HepG2 (cell line): ENCODE measurements around the gene SCAANT1. TPM values are rescaled to one million over a fixed set of nuclear protein-coding genes. Genes with fewer than 3 reads are reported as not detected.

Source experiments
- ERF ChIP-seq: IDR thresholded peaks from 2 replicates; pipeline ENCODE4 v1.6.1; 2018; ENCODE audit warnings: missing biosample characterization, missing genetic modification reagents
- EZH2 ChIP-seq: conservative IDR thresholded peaks from 2 replicates; pipeline ENCODE4 v1.6.1; 2012; ENCODE audit warnings: mild to moderate bottlenecking, low read depth, low read length, moderate library complexity
- IKZF1 ChIP-seq: fragments of 450-650 bp; IDR thresholded peaks from 2 replicates; pipeline ENCODE4 v1.7.1; 2016
- JUN ChIP-seq: sonication (generic); formaldehyde crosslinking; IDR thresholded peaks from 2 replicates; pipeline ENCODE4 v1.4.0; 2020; ENCODE audit warnings: mild to moderate bottlenecking, missing genetic modification reagents
- MIER3 ChIP-seq: IDR thresholded peaks from 2 replicates; pipeline ENCODE4 v1.6.1; 2016; ENCODE audit warnings: missing compliant biosample characterization, borderline replicate concordance
- MYNN ChIP-seq: sonication (generic); formaldehyde crosslinking; IDR thresholded peaks from 2 replicates; pipeline ENCODE4 v1.4.0; 2020; ENCODE audit warnings: mild to moderate bottlenecking, low read depth, missing genetic modification reagents
- NFIC ChIP-seq: IDR thresholded peaks from 2 replicates; pipeline ENCODE4 v1.6.1; 2012; ENCODE audit warnings: mild to moderate bottlenecking, low read length, inconsistent platforms
- PHF8 ChIP-seq: sonication (generic); formaldehyde crosslinking; IDR thresholded peaks from 2 replicates; pipeline ENCODE4 v1.5.0; 2020; ENCODE audit warnings: missing genetic modification reagents
- TSC22D2 ChIP-seq: sonication (generic); formaldehyde crosslinking; IDR thresholded peaks from 2 replicates; pipeline ENCODE4 v1.5.1; 2020; ENCODE audit warnings: missing genetic modification reagents, mild to moderate bottlenecking, borderline replicate concordance
- ZMYM4 ChIP-seq: sonication (generic); formaldehyde crosslinking; IDR thresholded peaks from 2 replicates; pipeline ENCODE4 v1.8.1; 2023; ENCODE audit warnings: mild to moderate bottlenecking, missing genetic modification reagents
- ZNF136 ChIP-seq: sonication (generic); formaldehyde crosslinking; IDR thresholded peaks from 2 replicates; pipeline ENCODE4 v1.8.1; 2022; ENCODE audit warnings: low read depth, mild to moderate bottlenecking, moderate library complexity, missing genetic modification reagents
- ZNF350 ChIP-seq: sonication (generic); formaldehyde crosslinking; IDR thresholded peaks from 2 replicates; pipeline ENCODE4 v1.4.0; 2020; ENCODE audit warnings: mild to moderate bottlenecking, low read depth, missing genetic modification reagents, borderline replicate concordance
- polyA plus RNA-seq, 8 experiments: library from polyadenylated mRNA; depleted of rRNA in 3 of 8; stranded (reverse) in 7 of 8; unstranded in 1 of 8; fragments of >200 nt; fragmentation: Illumina TruSeq in 4 of 8; extraction: Trizol in 4 of 8; gene quantifications; 2 replicates each; pipeline versions ENCODE4 v1.2.1 to v1.2.3, GENCODE V29; 2011 to 2016; ENCODE audit warnings: low read depth in 4 of 8, missing spikeins in 1 of 8, mixed read lengths in 1 of 8; ENCODE audit not compliant: insufficient read depth in 1 of 8
- total RNA-seq, 5 experiments: library from RNA; depleted of rRNA; stranded (reverse); fragments of >200 nt; fragmentation: Illumina TruSeq; extraction: Trizol; gene quantifications; 2 replicates each; pipeline ENCODE4 v1.2.3, GENCODE V29; 2016; ENCODE audit warnings: low read depth in 1 of 5
- TF ChIP-seq, protein P1 (sequence below): sonication (generic); formaldehyde crosslinking; IDR thresholded peaks from 2 replicates; pipeline ENCODE4 v1.5.0; 2020; ENCODE audit warnings: missing genetic modification reagents, mild to moderate bottlenecking, borderline replicate concordance
- TF ChIP-seq, protein P2 (sequence below), 2 experiments: sonication (generic) in 1 of 2; formaldehyde crosslinking in 1 of 2; IDR thresholded peaks; 2 replicates each; pipeline versions ENCODE4 v1.6.1 to v1.9.0; 2014 to 2022; ENCODE audit warnings: antibody characterized with exemption in 1 of 2, borderline replicate concordance in 1 of 2, inconsistent platforms in 1 of 2, low read depth in 1 of 2, missing genetic modification reagents in 1 of 2
- TF ChIP-seq, protein P3 (sequence below): sonication (generic); formaldehyde crosslinking; IDR thresholded peaks from 2 replicates; pipeline ENCODE4 v1.4.0; 2020; ENCODE audit warnings: missing genetic modification reagents, borderline replicate concordance
- TF ChIP-seq, protein P4 (sequence below): sonication (generic); formaldehyde crosslinking; IDR thresholded peaks from 2 replicates; pipeline ENCODE4 v1.4.0; 2020; ENCODE audit warnings: missing genetic modification reagents
- TF ChIP-seq, protein P5 (sequence below): sonication (generic); formaldehyde crosslinking; IDR thresholded peaks from 2 replicates; pipeline ENCODE4 v1.5.0; 2020; ENCODE audit warnings: missing genetic modification reagents

SCAANT1 gene
- total and polyA plus RNA-seq, 2 of the 13 experiments (the other 11 are each of a cell fraction or from before 2014, with no cell fraction given) = not detected

DNA sequence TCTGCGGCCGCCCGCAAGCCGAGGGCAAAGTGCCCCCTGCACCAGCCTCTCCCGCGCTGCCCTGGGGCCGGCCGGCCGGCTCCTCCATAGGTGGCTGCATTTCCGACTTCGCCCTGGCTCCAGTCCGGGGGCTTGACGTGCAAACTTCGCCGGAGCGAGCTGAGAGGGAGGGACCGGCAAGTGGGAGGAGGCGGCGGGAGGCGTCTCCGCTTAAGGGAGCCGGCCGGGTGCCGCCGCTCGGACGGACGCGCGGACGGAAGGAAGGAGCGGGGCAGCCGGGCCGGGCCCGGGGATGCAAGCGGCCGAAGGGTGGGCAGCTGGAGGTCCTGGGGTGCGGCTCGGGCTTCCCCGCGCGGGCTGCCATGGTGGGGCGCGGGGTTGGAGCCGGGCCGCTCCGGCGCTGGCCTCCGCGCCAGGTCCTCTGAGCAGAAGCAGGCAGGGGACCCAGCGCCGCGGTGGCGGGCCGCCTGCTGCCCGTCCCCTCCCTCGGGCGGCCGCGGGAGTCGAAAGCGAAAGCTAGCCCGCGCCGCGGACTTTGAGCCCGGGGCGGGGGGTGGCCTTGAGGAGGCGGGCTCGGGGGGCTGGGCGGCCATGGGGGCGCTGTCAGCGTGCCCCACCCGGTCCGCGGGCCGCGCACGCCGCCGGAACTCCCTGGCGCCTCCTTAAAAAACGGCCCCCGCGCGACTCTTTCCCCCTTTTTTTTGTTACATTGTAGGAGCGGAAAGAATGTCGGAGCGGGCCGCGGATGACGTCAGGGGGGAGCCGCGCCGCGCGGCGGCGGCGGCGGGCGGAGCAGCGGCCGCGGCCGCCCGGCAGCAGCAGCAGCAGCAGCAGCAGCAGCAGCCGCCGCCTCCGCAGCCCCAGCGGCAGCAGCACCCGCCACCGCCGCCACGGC lies at the start of gene SCAANT1 (continued):
- TF ChIP-seq, protein P1, sequence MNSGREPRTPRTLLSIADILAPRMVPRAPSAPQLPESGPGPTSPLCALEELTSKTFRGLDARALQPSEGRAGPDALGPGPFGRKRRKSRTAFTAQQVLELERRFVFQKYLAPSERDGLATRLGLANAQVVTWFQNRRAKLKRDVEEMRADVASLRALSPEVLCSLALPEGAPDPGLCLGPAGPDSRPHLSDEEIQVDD (CRISPR knock-in tag) = no peak
- TF ChIP-seq PHF8 (CRISPR knock-in tag) = peak; percentile 75
- no peak for TF ChIP-seq IKZF1
- TF ChIP-seq ZNF350 (CRISPR knock-in tag) = no peak; the same call in 1 of the 2 replicates
- peak; percentile 22; the same call in 1 of the 2 replicates for TF ChIP-seq ERF
- no peak for TF ChIP-seq EZH2
- TF ChIP-seq ZNF136 (CRISPR knock-in tag) = no peak
- TF ChIP-seq MIER3 (CRISPR knock-in tag) = no peak
- TF ChIP-seq ZMYM4 (CRISPR knock-in tag) = peak; percentile 73; the same call in 1 of the 2 replicates
- TF ChIP-seq MYNN = no peak
- no peak for TF ChIP-seq NFIC
- TF ChIP-seq, protein P2, sequence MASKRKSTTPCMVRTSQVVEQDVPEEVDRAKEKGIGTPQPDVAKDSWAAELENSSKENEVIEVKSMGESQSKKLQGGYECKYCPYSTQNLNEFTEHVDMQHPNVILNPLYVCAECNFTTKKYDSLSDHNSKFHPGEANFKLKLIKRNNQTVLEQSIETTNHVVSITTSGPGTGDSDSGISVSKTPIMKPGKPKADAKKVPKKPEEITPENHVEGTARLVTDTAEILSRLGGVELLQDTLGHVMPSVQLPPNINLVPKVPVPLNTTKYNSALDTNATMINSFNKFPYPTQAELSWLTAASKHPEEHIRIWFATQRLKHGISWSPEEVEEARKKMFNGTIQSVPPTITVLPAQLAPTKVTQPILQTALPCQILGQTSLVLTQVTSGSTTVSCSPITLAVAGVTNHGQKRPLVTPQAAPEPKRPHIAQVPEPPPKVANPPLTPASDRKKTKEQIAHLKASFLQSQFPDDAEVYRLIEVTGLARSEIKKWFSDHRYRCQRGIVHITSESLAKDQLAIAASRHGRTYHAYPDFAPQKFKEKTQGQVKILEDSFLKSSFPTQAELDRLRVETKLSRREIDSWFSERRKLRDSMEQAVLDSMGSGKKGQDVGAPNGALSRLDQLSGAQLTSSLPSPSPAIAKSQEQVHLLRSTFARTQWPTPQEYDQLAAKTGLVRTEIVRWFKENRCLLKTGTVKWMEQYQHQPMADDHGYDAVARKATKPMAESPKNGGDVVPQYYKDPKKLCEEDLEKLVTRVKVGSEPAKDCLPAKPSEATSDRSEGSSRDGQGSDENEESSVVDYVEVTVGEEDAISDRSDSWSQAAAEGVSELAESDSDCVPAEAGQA (IDR thresholded peaks at IDR 0.05; ENCODE audit: low read depth) = no peak
- TF ChIP-seq, protein P2 (CRISPR knock-in tag; IDR thresholded peaks at IDR 0.05; ENCODE audit: borderline replicate concordance) = no peak
- TF ChIP-seq TSC22D2 (CRISPR knock-in tag) = no peak
- TF ChIP-seq JUN = 0 out of 2 replicates have a peak, but pooled peaks have one; percentile 13
- TF ChIP-seq, protein P3, sequence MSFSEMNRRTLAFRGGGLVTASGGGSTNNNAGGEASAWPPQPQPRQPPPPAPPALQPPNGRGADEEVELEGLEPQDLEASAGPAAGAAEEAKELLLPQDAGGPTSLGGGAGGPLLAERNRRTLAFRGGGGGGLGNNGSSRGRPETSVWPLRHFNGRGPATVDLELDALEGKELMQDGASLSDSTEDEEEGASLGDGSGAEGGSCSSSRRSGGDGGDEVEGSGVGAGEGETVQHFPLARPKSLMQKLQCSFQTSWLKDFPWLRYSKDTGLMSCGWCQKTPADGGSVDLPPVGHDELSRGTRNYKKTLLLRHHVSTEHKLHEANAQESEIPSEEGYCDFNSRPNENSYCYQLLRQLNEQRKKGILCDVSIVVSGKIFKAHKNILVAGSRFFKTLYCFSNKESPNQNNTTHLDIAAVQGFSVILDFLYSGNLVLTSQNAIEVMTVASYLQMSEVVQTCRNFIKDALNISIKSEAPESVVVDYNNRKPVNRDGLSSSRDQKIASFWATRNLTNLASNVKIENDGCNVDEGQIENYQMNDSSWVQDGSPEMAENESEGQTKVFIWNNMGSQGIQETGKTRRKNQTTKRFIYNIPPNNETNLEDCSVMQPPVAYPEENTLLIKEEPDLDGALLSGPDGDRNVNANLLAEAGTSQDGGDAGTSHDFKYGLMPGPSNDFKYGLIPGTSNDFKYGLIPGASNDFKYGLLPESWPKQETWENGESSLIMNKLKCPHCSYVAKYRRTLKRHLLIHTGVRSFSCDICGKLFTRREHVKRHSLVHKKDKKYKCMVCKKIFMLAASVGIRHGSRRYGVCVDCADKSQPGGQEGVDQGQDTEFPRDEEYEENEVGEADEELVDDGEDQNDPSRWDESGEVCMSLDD = 0 out of 2 replicates have a peak, but pooled peaks have one; percentile 31
- TF ChIP-seq, protein P4, sequence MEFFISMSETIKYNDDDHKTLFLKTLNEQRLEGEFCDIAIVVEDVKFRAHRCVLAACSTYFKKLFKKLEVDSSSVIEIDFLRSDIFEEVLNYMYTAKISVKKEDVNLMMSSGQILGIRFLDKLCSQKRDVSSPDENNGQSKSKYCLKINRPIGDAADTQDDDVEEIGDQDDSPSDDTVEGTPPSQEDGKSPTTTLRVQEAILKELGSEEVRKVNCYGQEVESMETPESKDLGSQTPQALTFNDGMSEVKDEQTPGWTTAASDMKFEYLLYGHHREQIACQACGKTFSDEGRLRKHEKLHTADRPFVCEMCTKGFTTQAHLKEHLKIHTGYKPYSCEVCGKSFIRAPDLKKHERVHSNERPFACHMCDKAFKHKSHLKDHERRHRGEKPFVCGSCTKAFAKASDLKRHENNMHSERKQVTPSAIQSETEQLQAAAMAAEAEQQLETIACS = no peak
- TF ChIP-seq, protein P5, sequence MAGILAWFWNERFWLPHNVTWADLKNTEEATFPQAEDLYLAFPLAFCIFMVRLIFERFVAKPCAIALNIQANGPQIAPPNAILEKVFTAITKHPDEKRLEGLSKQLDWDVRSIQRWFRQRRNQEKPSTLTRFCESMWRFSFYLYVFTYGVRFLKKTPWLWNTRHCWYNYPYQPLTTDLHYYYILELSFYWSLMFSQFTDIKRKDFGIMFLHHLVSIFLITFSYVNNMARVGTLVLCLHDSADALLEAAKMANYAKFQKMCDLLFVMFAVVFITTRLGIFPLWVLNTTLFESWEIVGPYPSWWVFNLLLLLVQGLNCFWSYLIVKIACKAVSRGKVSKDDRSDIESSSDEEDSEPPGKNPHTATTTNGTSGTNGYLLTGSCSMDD (CRISPR knock-in tag) = no peak
